Large intestine (tissue), 12 donors: ENCODE measurements around the gene HSD17B14. TPM values are rescaled to one million over a fixed set of nuclear protein-coding genes. Genes with fewer than 3 reads are reported as not detected.
"Not testable (repeated sequence)": the region's sequence is repeated elsewhere in the genome, so short reads cannot be mapped to it uniquely, and the experiment has no call there.

Experiments
- DNase-seq, 2 donors: peaks; one replicate each; pipeline versions ENCODE4 v3.0.0 to v3.0.0-alpha.2; 2013
- H3K27ac ChIP-seq: one replicate; pipeline ENCODE4 v1.5.1; 2013; ENCODE audit warnings: low read length
- H3K27me3 ChIP-seq: 2 replicates; pipeline ENCODE4 v1.6.1; 2013; ENCODE audit warnings: low read length; ENCODE audit not compliant: control insufficient read depth, insufficient read depth
- H3K36me3 ChIP-seq: 2 replicates; pipeline ENCODE4 v1.6.1; 2013; ENCODE audit warnings: low read length; ENCODE audit not compliant: control insufficient read depth, insufficient read depth
- H3K4me1 ChIP-seq: one replicate; pipeline ENCODE4 v1.6.1; 2013; ENCODE audit warnings: low read length; ENCODE audit not compliant: control insufficient read depth, insufficient read depth
- H3K4me3 ChIP-seq: one replicate; pipeline ENCODE4 v1.5.1; 2013; ENCODE audit warnings: low read length
- H3K9me3 ChIP-seq: one replicate; pipeline ENCODE4 v1.6.1; 2013; ENCODE audit warnings: mild to moderate bottlenecking, low read depth, low read length, moderate library complexity; ENCODE audit not compliant: control insufficient read depth
- WGBS: methylation state at CpG from one replicate; pipeline ENCODE4 v1.1.5; 2013; ENCODE audit warnings: low lambda C conversion rate; ENCODE audit not compliant: insufficient coverage; 5-methylcytosine and 5-hydroxymethylcytosine counted together
- long read RNA-seq, 11 donors: transcript quantifications; one replicate each; lab custom pipeline, GENCODE V29; 2026
- polyA plus RNA-seq: library from polyadenylated mRNA; unstranded; fragments of 120-200 nt; gene quantifications from one replicate; pipeline ENCODE4 v1.2.1, GENCODE V29; 2013

Gene HSD17B14
- 78.1 TPM for polyA plus RNA-seq
- long read RNA-seq, donor 1, transcript HSD17B14-201 (9 exons, 1,238 nt) = major isoform, 25 of 31 reads
- long read RNA-seq, donor 1, partial matches to known transcripts = 6 of 31 reads
- long read RNA-seq, donor 1, other reads (novel, unspliced or antisense) = 0 of 31 reads
- long read RNA-seq, donor 2, transcript HSD17B14-201 (9 exons, 1,238 nt) = major isoform, 53 of 189 reads
- long read RNA-seq, donor 2, partial matches to known transcripts = 130 of 189 reads
- long read RNA-seq, donor 2, other reads (novel, unspliced or antisense) = 6 of 189 reads
- long read RNA-seq, donor 3, transcript HSD17B14-201 (9 exons, 1,238 nt) = major isoform, 51 of 57 reads
- long read RNA-seq, donor 3, partial matches to known transcripts = 5 of 57 reads
- long read RNA-seq, donor 3, other reads (novel, unspliced or antisense) = 0 of 57 reads
- long read RNA-seq, donor 4, partial matches to known transcripts = 0 of 4 reads
- long read RNA-seq, donor 4, other reads (novel, unspliced or antisense) = 0 of 4 reads
- long read RNA-seq, donor 5, transcript HSD17B14-201 (9 exons, 1,238 nt) = major isoform, 8 of 25 reads
- long read RNA-seq, donor 5, partial matches to known transcripts = 16 of 25 reads
- long read RNA-seq, donor 5, other reads (novel, unspliced or antisense) = 0 of 25 reads
- long read RNA-seq, donor 6, transcript HSD17B14-201 (9 exons, 1,238 nt) = major isoform, 27 of 39 reads
- long read RNA-seq, donor 6, partial matches to known transcripts = 0 of 39 reads
- long read RNA-seq, donor 6, other reads (novel, unspliced or antisense) = 11 of 39 reads
- long read RNA-seq, donor 7, partial matches to known transcripts = 9 of 14 reads
- long read RNA-seq, donor 7, other reads (novel, unspliced or antisense) = 0 of 14 reads
- long read RNA-seq, donor 8, transcript HSD17B14-201 (9 exons, 1,238 nt) = major isoform, 42 of 59 reads
- long read RNA-seq, donor 8, partial matches to known transcripts = 5 of 59 reads
- long read RNA-seq, donor 8, other reads (novel, unspliced or antisense) = 12 of 59 reads
- long read RNA-seq, donor 9, transcript HSD17B14-201 (9 exons, 1,238 nt) = major isoform, 34 of 60 reads
- long read RNA-seq, donor 9, partial matches to known transcripts = 6 of 60 reads
- long read RNA-seq, donor 9, other reads (novel, unspliced or antisense) = 18 of 60 reads
- long read RNA-seq, donor 10, transcript HSD17B14-201 (9 exons, 1,238 nt) = major isoform, 41 of 53 reads
- long read RNA-seq, donor 10, partial matches to known transcripts = 7 of 53 reads
- long read RNA-seq, donor 10, other reads (novel, unspliced or antisense) = 5 of 53 reads
- long read RNA-seq, donor 11, transcript HSD17B14-201 (9 exons, 1,238 nt) = major isoform, 28 of 38 reads
- long read RNA-seq, donor 11, partial matches to known transcripts = 10 of 38 reads
- long read RNA-seq, donor 11, other reads (novel, unspliced or antisense) = 0 of 38 reads

DNA sequence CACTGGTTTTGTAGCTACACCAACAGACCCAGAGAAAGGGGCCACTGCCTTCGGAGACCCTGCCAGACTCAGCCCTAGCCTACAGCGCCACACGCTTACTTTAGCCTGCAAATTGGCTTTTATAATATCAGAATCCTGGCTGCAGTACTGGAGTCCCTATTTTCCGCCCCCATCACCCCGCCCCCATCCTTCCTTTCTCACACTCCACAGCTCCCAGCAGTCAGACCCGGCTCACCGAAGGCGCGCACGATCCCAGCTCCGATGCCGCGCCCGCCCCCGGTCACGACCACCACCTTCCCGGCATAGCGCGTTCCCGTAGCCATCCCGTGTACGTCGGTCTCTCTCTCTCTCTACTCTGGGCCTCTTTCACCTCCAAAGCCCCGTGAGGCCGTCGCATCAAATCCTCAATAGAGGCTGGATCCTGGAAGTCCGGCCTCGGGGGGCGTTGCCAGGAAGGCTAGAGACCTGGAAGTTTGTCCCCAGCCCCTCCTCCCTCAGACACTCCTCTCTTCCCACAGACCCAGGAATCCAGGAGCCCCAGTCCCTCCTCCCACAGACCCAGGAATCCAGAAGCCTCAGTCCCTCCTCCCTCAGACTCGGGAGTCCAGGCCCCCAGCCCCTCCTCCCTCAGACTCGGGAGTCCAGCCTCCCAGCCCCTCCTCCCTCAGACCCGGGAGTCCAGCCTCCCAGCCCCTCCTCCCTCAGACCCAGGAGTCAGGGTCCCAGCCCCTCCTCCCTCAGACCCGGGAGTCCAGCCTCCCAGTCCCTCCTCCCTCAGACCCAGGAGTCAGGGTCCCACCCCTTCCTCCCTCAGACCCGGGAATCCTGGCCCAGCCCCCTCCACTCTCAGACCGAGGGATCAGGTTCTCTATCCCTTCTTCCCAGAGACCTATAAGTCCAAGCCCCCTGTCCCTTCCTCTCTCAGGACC, at the start of gene HSD17B14:
Gene HSD17B14, minus strand, starts transcription at position 403 of the 929 bp plus-strand sequence. Its CDS starts 80 bp downstream, at position 323.
- peaks cover 6% of the 10 kb centered on the region for H3K9me3 ChIP-seq
- no CpG with 5 or more reads among the region's 35 CpGs for WGBS
- H3K27ac ChIP-seq = peak within 1 kb of the TSS; percentile 96
- H3K27me3 ChIP-seq = no peaks in the 10 kb centered on the region
- peaks cover 18% of the 10 kb centered on the region for H3K36me3 ChIP-seq
- H3K4me3 ChIP-seq = peak within 1 kb of the TSS; percentile 67
- peaks cover 7% of the 10 kb centered on the region for H3K4me1 ChIP-seq
- peak; percentile 43 to 73 for DNase-seq

- Histone ChIP-seq H3K27me3 (no peaks in the 10 kb centered on the region), H3K4me1 (peaks cover 4% of the 10 kb centered on the region), H3K36me3 (peaks cover 3% of the 10 kb centered on the region), H3K9me3 (peaks cover 3% of the 10 kb centered on the region), H3K27ac (no peak overlapping the region), H3K4me3 (no peak overlapping the region)
- no CpG with 5 or more reads among the region's 7 CpGs for WGBS
- DNase-seq = no peak
These were observed 47.4 kb upstream of the HSD17B14 start for GRCh38 chr19:48883726-48884125.

GRCh38 chr19:48881741-48882657, 45.7 kb upstream of the HSD17B14 start:
- no peak for DNase-seq
- H3K4me1 ChIP-seq = peaks cover 13% of the 10 kb centered on the region
- no peaks in the 10 kb centered on the region for H3K27me3 ChIP-seq
- H3K9me3 ChIP-seq = peaks cover 3% of the 10 kb centered on the region
- no CpG with 5 or more reads among the region's 30 CpGs for WGBS
- peaks cover 3% of the 10 kb centered on the region for H3K36me3 ChIP-seq
- no peak overlapping the region for H3K4me3 ChIP-seq
- no peak overlapping the region for H3K27ac ChIP-seq

DNA sequence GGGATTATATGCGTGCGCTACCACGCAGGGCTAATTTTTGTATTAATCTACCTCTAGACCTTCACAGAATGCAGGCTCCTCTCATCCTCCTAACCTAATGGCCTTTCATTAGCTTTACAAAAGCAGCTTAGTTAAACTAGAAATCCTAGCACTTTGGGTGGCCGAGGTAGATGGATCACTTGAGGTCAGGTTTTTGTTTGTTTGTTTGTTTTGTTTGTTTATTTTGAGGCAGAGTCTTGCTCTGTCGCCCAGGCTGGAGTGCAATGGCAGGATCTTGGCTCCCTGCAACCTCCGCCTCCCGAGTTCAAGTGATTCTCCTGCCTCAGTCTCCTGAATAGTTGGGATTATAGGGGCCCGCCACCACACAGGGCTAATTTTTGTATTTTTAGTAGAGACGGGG, 43.4 kb upstream of the HSD17B14 start:
- Histone ChIP-seq H3K4me1 (peaks cover 30% of the 10 kb centered on the region), H3K36me3 (peaks cover 22% of the 10 kb centered on the region), H3K27ac (peak overlapping the region; percentile 88)
- WGBS = no CpG with 5 or more reads among the region's 9 CpGs
- H3K4me3 ChIP-seq, DNase-seq, H3K9me3 ChIP-seq, H3K27me3 ChIP-seq: not testable (repeated sequence)

GRCh38 chr19:48879025-48879637, 42.8 kb upstream of the HSD17B14 start:
- Histone ChIP-seq H3K36me3 (peaks cover 28% of the 10 kb centered on the region), H3K27ac (peak overlapping the region; percentile 88), H3K4me3 (no peak overlapping the region), H3K27me3 (no peaks in the 10 kb centered on the region), H3K4me1 (peaks cover 36% of the 10 kb centered on the region), H3K9me3 (peaks cover 3% of the 10 kb centered on the region)
- DNase-seq = no peak
- WGBS = 100% methylated on average over 1 of the region's 13 CpGs

DNA sequence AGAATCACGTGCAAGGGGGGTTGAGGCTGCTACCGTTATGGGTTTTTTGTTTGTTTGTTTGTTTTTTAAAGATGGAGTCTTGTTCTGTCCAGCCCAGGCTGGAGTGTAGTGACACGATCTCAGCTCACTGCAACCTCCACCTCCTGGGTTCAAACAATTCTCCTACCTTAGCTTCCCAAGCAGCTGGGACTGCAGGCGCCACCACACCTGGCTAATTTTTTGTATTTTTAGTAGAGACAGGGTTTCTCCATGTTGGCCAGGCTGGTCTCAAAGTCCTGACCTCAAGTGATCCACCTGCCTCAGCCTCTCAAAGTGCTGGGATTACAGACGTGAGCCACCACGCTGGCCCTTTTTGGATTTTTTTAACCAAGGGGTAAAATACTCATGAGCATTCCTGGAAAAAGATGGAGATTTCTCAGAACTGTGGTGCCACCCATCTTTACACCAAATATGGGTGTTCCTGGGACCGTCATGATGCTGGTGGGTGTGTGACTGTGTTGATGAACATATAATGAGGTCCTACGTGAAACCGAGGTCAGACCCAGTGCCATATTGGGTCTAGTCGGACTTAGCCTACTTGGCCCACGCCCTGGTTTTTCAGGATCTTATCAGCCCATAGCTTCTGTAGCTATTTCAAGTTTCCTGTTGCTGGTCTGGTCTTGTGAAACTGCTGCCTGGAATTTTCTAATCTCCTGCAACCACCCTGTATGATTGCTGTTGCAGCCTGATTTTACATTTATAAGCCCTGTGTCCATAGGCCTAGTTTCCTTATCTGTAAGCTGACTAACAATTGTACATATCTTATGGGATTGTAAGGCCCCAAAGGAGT, 42.1 kb upstream of the HSD17B14 start:
- no peak overlapping the region for H3K4me3 ChIP-seq
- peak overlapping the region; percentile 88 for H3K27ac ChIP-seq
- WGBS = no CpG with 5 or more reads among the region's 11 CpGs
- peaks cover 3% of the 10 kb centered on the region for H3K9me3 ChIP-seq
- H3K4me1 ChIP-seq = peaks cover 38% of the 10 kb centered on the region
- H3K27me3 ChIP-seq = no peaks in the 10 kb centered on the region
- DNase-seq = peak; percentile 73 to 83
- H3K36me3 ChIP-seq = peaks cover 35% of the 10 kb centered on the region

GRCh38 chr19:48877855-48878195, 41.5 kb upstream of the HSD17B14 start:
- no peaks in the 10 kb centered on the region for H3K27me3 ChIP-seq
- H3K27ac ChIP-seq = peak overlapping the region; percentile 88
- peak in 1 of 2 donors; percentile 41 for DNase-seq
- H3K9me3 ChIP-seq = peaks cover 3% of the 10 kb centered on the region
- peaks cover 38% of the 10 kb centered on the region for H3K4me1 ChIP-seq
- 75% methylated on average over 2 of the region's 6 CpGs for WGBS
- peaks cover 38% of the 10 kb centered on the region for H3K36me3 ChIP-seq
- H3K4me3 ChIP-seq = no peak overlapping the region
